PFSK-1 (cell line): ENCODE measurements around the gene SWAP70.

ENCODE experiments used
- FOXP2 ChIP-seq: optimal IDR thresholded peaks from 2 replicates; pipeline ENCODE3; 2011; ENCODE audit warnings: borderline replicate concordance, control low read depth, inconsistent platforms; ENCODE audit not compliant: insufficient read depth; ENCODE audit errors: extremely low read length, extremely low read depth
- POLR2AphosphoS5 ChIP-seq: IDR thresholded peaks from 2 replicates; pipeline ENCODE4 v1.6.1; 2012; ENCODE audit warnings: low read depth, mild to moderate bottlenecking, control low read depth, low read length, moderate library complexity
- SIN3A ChIP-seq: IDR thresholded peaks from 2 replicates; pipeline ENCODE4 v1.6.1; 2012; ENCODE audit warnings: mild to moderate bottlenecking, low read length, moderate library complexity, borderline replicate concordance; ENCODE audit not compliant: insufficient read depth
- TAF1 ChIP-seq: IDR thresholded peaks from 2 replicates; pipeline ENCODE4 v1.6.1; 2012; ENCODE audit warnings: low read length, control low read depth, borderline replicate concordance; ENCODE audit not compliant: insufficient read depth
- TF ChIP-seq, protein P1 (sequence below), 2 experiments: IDR thresholded peaks; 2 replicates each; pipeline versions ENCODE4 v1.6.1 to v1.8.0; 2011 to 2012; ENCODE audit warnings: low read depth in 2 of 2, low read length in 2 of 2, control low read depth in 1 of 2, inconsistent platforms in 1 of 2, mild to moderate bottlenecking in 1 of 2, moderate library complexity in 1 of 2; ENCODE audit not compliant: insufficient read depth in 1 of 2

DNA sequence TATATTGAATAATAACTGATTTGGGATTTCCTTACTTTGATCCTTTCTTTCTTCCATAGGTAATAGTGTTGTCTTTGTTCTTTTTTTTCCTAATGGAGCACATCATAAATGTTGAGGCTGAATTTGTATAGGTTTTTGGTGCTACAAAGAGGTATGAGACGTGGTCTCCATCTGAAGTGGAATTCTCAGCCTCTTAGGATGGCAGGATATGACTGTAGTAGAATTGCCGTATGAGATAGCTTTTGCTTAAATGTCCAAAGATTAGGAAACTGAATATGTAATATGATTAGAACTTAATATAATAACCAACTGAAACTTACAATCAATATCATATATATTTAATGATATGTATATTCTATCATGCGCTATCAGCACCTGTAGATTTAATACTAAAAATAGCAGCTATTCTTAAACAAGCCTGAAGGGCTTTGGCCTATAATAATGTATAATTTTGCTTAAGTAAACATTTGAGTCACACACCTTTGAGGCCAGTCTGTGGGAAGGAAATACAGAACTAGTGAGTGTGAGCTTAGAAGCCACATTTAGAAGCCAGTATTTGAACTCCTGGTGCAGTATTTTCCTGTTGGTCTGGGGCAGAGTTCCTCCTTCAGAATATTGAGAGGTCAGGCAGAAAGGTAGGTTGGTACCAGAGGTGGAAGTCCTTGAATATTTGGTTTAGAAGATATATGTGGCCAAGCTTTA is 62.6 kb downstream of the SWAP70 start:
- TF ChIP-seq SIN3A (no peak), POLR2AphosphoS5 (no peak), TAF1 (no peak), FOXP2 (no peak)
- TF ChIP-seq, protein P1, sequence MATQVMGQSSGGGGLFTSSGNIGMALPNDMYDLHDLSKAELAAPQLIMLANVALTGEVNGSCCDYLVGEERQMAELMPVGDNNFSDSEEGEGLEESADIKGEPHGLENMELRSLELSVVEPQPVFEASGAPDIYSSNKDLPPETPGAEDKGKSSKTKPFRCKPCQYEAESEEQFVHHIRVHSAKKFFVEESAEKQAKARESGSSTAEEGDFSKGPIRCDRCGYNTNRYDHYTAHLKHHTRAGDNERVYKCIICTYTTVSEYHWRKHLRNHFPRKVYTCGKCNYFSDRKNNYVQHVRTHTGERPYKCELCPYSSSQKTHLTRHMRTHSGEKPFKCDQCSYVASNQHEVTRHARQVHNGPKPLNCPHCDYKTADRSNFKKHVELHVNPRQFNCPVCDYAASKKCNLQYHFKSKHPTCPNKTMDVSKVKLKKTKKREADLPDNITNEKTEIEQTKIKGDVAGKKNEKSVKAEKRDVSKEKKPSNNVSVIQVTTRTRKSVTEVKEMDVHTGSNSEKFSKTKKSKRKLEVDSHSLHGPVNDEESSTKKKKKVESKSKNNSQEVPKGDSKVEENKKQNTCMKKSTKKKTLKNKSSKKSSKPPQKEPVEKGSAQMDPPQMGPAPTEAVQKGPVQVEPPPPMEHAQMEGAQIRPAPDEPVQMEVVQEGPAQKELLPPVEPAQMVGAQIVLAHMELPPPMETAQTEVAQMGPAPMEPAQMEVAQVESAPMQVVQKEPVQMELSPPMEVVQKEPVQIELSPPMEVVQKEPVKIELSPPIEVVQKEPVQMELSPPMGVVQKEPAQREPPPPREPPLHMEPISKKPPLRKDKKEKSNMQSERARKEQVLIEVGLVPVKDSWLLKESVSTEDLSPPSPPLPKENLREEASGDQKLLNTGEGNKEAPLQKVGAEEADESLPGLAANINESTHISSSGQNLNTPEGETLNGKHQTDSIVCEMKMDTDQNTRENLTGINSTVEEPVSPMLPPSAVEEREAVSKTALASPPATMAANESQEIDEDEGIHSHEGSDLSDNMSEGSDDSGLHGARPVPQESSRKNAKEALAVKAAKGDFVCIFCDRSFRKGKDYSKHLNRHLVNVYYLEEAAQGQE (IDR thresholded peaks at IDR 0.05; ENCODE audit: insufficient read depth in 1 of 2, low read depth in 2 of 2, low read length in 2 of 2), result no peak
